Lung (tissue), 12 donors: ENCODE results near the gene MED12L. TPM values are rescaled to one million over a fixed set of nuclear protein-coding genes. Genes with fewer than 3 reads are reported as not detected.

Experiments used
- ATAC-seq: fragments of 200-7000 bp; cut with Tn5 transposase; one replicate; pipeline ENCODE4 v1.9.1; 2020; ENCODE audit warnings: moderate number of reproducible peaks; ENCODE audit not compliant: insufficient read depth, low FRiP score
- DNase-seq, 3 donors: peaks; one replicate each; pipeline ENCODE4 v3.0.0-alpha.2; 2013 to 2017
- H3K27ac ChIP-seq, 2 donors: one replicate each; pipeline ENCODE4 v1.5.1; 2013; ENCODE audit warnings: mild to moderate bottlenecking in 2 of 2, moderate library complexity in 2 of 2, control low read depth in 1 of 2, inconsistent platforms in 1 of 2, low read depth in 1 of 2, low read length in 1 of 2
- H3K27me3 ChIP-seq, 3 donors: one replicate each; pipeline ENCODE4 v1.5.1; 2013; ENCODE audit warnings: low read length in 2 of 3; ENCODE audit not compliant: control insufficient read depth in 3 of 3, insufficient read depth in 3 of 3
- H3K36me3 ChIP-seq, 4 donors: one replicate each; pipeline ENCODE4 v1.5.1; 2013; ENCODE audit warnings: low read length in 4 of 4, mild to moderate bottlenecking in 1 of 4, moderate library complexity in 1 of 4; ENCODE audit not compliant: control insufficient read depth in 4 of 4, insufficient read depth in 4 of 4
- H3K4me1 ChIP-seq, 5 donors: one replicate each; pipeline ENCODE4 v1.5.1; 2013; ENCODE audit warnings: low read length in 5 of 5, mild to moderate bottlenecking in 2 of 5, moderate library complexity in 1 of 5; ENCODE audit not compliant: control insufficient read depth in 5 of 5, insufficient read depth in 5 of 5
- H3K4me3 ChIP-seq: one replicate; pipeline ENCODE4 v1.5.1; 2013; ENCODE audit warnings: mild to moderate bottlenecking, control low read depth, moderate library complexity
- H3K9ac ChIP-seq, 2 donors: one replicate each; pipeline ENCODE4 v1.5.1; 2013; ENCODE audit warnings: low read length in 2 of 2, control low read depth in 1 of 2; ENCODE audit not compliant: insufficient read depth in 1 of 2
- H3K9me3 ChIP-seq, 4 donors: one replicate each; pipeline ENCODE4 v1.5.1; 2013; ENCODE audit warnings: low read length in 3 of 4, mild to moderate bottlenecking in 1 of 4, moderate library complexity in 1 of 4; ENCODE audit not compliant: control insufficient read depth in 4 of 4, insufficient read depth in 3 of 4
- WGBS, 2 donors: extraction: QIAGEN DNeasy Blood & Tissue Kit; methylation state at CpG; one replicate each; pipeline ENCODE4 v1.1.7; 2013; 5-methylcytosine and 5-hydroxymethylcytosine counted together
- polyA plus RNA-seq, 2 donors: library from polyadenylated mRNA; stranded (reverse); fragments of 200-250 nt; gene quantifications; one replicate each; pipeline ENCODE4 v1.2.1, GENCODE V29; 2013
- total RNA-seq, 2 donors: library from RNA; depleted of rRNA in 1 of 2; stranded (reverse); fragments of >200 nt in 1 of 2; gene quantifications; one replicate each; pipeline ENCODE4 v1.2.1, GENCODE V29; 2014 to 2021
- TF ChIP-seq, protein P1 (sequence below): IDR thresholded peaks from 2 replicates; pipeline ENCODE4 v1.5.1; 2012; ENCODE audit warnings: mild to moderate bottlenecking; ENCODE audit errors: control extremely low read depth, extremely low read depth
- donor health status: control.
- donor health status: control.
- donor health status: Bipolar disorder and iron deficiency.
- donor health status: healthy.
- donor health status: DM: yes; HTN: yes; CAD: no.

The MED12L gene
- total and polyA plus RNA-seq, 4 donors: 0.02 to 0.82 (median 0.30) TPM

DNA sequence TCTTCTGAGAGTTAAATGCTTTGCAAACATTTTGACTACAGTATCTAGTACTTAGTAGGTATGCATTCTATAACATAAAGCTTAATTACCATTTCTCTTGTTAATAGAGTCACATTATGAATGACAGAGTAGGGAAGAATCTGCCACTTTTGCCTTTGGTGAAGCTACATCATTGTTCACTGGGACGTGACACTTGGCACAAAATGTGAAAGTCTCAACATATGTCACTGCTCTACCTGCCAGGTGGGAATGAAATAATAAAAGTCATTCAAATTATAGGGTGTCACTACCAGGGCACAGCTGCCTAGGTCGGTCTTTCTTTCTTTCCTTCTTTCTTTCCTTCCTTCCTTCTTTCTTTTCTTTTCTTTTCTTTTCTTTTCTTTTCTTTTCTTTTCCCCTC, 213.5 kb downstream of the MED12L start:
- H3K27ac ChIP-seq: no peak overlapping the region
- H3K9me3 ChIP-seq: no peaks in the 10 kb centered on the region
- ATAC-seq (no peak), DNase-seq (no peak)
- H3K4me1 ChIP-seq: no peaks in the 10 kb centered on the region
- H3K4me3 ChIP-seq: no peak overlapping the region
- TF ChIP-seq, protein P1, sequence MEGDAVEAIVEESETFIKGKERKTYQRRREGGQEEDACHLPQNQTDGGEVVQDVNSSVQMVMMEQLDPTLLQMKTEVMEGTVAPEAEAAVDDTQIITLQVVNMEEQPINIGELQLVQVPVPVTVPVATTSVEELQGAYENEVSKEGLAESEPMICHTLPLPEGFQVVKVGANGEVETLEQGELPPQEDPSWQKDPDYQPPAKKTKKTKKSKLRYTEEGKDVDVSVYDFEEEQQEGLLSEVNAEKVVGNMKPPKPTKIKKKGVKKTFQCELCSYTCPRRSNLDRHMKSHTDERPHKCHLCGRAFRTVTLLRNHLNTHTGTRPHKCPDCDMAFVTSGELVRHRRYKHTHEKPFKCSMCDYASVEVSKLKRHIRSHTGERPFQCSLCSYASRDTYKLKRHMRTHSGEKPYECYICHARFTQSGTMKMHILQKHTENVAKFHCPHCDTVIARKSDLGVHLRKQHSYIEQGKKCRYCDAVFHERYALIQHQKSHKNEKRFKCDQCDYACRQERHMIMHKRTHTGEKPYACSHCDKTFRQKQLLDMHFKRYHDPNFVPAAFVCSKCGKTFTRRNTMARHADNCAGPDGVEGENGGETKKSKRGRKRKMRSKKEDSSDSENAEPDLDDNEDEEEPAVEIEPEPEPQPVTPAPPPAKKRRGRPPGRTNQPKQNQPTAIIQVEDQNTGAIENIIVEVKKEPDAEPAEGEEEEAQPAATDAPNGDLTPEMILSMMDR: no peak
- H3K9ac ChIP-seq: no peak overlapping the region
- H3K27me3 ChIP-seq: no peaks in the 10 kb centered on the region
- WGBS, 2 donors: 85 to 91% methylated on average over 2 of the region's 2 CpGs
- H3K36me3 ChIP-seq: no peaks in the 10 kb centered on the region

DNA sequence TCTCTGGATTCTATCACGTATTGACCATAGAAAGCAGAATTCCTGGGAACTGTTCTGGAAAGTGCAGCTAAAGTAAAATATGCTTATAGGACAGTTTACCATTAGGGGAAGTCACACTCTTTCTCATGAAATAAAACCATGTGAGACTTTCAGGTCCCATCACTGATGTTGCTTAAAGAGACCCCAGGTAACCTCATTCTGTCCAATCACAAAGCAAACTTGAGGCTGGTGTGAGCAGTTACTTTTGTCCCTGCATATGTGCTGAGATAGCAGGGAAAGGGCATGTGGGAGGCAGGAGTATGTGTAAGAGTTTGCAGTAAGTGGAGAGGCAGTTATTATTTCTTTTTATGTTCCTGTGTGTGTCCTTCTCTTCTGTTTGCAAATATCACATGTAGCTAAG, 215.1 kb downstream of the MED12L start:
- Histone ChIP-seq H3K27me3 (no peaks in the 10 kb centered on the region), H3K4me3 (no peak overlapping the region), H3K4me1 (peaks cover 0 to 4% (median 0%) of the 10 kb centered on the region in 5 donors), H3K9ac (no peak overlapping the region), H3K27ac (no peak overlapping the region), H3K9me3 (no peaks in the 10 kb centered on the region), H3K36me3 (no peaks in the 10 kb centered on the region)
- WGBS, 2 donors: 72 to 75% methylated on average over 1 of the region's 1 CpG
- no peak for ATAC-seq
- DNase-seq: no peak
- TF ChIP-seq, protein P1: no peak

DNA sequence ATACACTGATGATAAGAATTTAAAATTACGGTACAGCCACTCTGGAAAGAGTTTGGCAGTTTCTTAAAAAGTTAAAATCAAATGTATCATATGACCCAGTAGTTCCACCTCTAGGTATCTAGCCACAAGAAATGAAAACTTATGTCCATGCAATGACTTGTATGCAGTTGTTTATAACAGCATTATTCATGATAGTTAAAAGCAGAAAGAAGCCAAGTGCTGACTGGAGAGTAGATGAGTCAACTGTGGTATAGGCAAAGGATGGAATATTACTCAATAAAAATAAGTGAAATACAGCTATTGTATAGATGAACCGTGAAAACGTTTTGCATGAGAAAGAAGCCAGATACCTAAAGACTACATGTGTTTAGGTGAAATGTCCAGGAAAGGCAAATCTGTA, 216.3 kb downstream of the MED12L start:
- TF ChIP-seq, protein P1: no peak
- DNase-seq: no peak
- no peaks in the 10 kb centered on the region for H3K27me3 ChIP-seq
- peaks cover 0 to 4% (median 0%) of the 10 kb centered on the region in 5 donors for H3K4me1 ChIP-seq
- ATAC-seq: no peak
- no peak overlapping the region for H3K4me3 ChIP-seq
- WGBS, 2 donors: 86 to 91% methylated on average over 3 of the region's 3 CpGs
- H3K36me3 ChIP-seq: no peaks in the 10 kb centered on the region
- no peak overlapping the region for H3K27ac ChIP-seq
- no peak overlapping the region for H3K9ac ChIP-seq
- no peaks in the 10 kb centered on the region for H3K9me3 ChIP-seq

DNA sequence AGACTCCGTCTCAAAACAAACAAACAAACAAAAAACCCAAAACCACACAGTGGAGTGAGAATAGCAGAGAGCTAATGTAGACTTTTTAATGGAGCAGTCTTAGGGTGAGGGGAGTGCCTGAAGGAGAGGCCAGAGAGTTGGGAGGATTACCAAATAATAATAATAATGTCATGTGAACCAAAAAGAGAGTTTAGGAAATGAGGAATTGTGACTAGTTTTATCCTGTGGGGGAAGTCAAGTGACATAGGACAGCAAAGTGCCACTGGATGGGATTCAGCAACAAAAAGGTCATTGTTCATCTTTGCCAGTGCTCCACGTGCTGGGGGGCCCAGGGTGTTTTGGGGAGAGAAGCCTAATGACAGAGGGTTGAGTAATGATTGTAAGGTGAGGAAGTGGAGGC, 218.3 kb downstream of the MED12L start:
- Histone ChIP-seq H3K4me3 (no peak overlapping the region), H3K27me3 (no peaks in the 10 kb centered on the region), H3K36me3 (no peaks in the 10 kb centered on the region), H3K9me3 (no peaks in the 10 kb centered on the region), H3K4me1 (peaks cover 0 to 4% (median 0%) of the 10 kb centered on the region in 5 donors), H3K27ac (no peak overlapping the region), H3K9ac (no peak overlapping the region)
- 68 to 74% methylated on average over 2 of the region's 2 CpGs for WGBS, 2 donors
- TF ChIP-seq, protein P1: no peak
- no peak for DNase-seq
- no peak for ATAC-seq
